ENCODE data around the gene MRPL20.

- no peak for TF ChIP-seq CTCF (IDR thresholded peaks at IDR 0.05)
- TF ChIP-seq POLR2A (IDR thresholded peaks at IDR 0.05) = no peak
- TF ChIP-seq EP300 (IDR thresholded peaks at IDR 0.05) = no peak
- no peak for TF ChIP-seq POLR2AphosphoS5 (IDR thresholded peaks at IDR 0.05)
Observed at GRCh38 chr1:1438531-1439381, 31.7 kb upstream of the MRPL20 start.

Data from suprapubic skin (tissue), 4 donors.